Sciatic nerve (tissue), 2 donors: ENCODE data around the gene PFDN6. TPM values are rescaled to one million over a fixed set of nuclear protein-coding genes. Genes with fewer than 3 reads are reported as not detected.
"Not testable (repeated sequence)": the region's sequence is repeated elsewhere in the genome, so short reads cannot be mapped to it uniquely, and the experiment has no call there.

Experiments used
- ATAC-seq: fragments of 200-7000 bp; cut with Tn5 transposase; one replicate; pipeline ENCODE4 v1.9.1; 2020; ENCODE audit warnings: mild to moderate bottlenecking, moderate library complexity
- DNase-seq: peaks from one replicate; pipeline ENCODE4 v3.0.0-alpha.2; 2020; ENCODE audit warnings: low spot score
- intact Hi-C: fragments of 100-400 bp; cut with DNase I; formaldehyde crosslinking; loops from one replicate; pipeline ENCODE4 v1.14.2; 2022
- total RNA-seq: library from RNA; stranded (reverse); fragmentation: NEBNext Ultra II Directional; extraction: Animal tissue kit (Norgen Biotek cat#: 25700); gene quantifications from one replicate; pipeline ENCODE4 v1.2.1, GENCODE V29; 2021
- donor health status: DM: no; HTN: no; CAD: no.
- donor health status: DM: no; HTN: no; CAD: no.

Gene PFDN6
- 27.1 TPM for total RNA-seq

DNA sequence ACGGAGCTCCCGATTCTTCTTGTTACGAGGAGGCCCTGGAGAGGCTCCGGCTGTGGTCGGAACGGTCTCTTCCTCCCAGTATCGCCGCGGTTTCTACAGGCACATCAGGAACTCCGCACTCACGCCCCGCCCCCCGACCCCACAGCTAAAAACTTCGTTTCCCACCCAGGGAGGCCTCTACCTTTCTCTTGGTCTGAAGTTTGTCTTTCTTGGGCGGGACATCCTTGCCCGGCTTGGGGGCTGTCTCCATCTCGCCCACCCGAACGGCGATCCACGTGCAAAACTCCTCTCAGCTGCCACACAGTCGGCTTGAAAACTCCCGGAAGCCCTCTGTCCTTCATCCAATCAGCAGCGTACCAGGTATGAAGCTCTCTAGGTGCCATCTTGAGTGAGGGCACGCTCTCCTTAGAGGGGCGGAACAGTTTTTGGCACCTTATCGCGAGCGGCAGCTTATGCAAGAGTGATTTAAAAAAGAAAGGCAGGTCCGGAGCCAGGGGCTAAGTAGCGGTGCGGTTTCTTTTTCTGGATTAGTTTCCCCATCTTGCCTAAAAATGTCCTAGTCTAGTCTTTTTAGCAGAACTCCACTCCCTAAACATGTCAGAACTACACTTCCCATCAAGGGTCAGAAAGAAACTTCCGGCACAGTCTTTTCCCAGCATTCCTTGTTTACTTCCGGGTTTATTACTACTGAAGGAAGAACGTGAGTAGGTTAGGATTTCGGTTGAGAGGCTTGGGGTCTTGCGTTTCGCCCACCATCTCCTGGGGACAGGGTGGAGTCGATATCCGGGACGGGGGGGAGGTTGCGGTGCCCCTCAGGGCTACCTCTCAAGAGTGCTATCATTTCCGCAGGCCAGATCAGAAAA is at the start of gene PFDN6, which contains the start of gene WDR46:
Gene PFDN6 (plus strand): TSS at position 681 of the 863 bp plus-strand sequence. CDS start 256 bp downstream, outside the sequence.
Gene WDR46 (minus strand): TSS at position 319 of the 863 bp plus-strand sequence. CDS start 69 bp downstream, at position 250.
- intact Hi-C loops, result no loop called here
- DNase-seq (peak; percentile 88), ATAC-seq (peak; percentile 97)

- no peak for DNase-seq
- ATAC-seq, result no peak
- intact Hi-C loops, result loop anchor here (10.0 kb wide), 1 partner anchor 227 kb away; no protein-coding TSS in a partner anchor
These were observed 47.4 kb upstream of the PFDN6 start for GRCh38 chr6:33241968-33242367.

DNA sequence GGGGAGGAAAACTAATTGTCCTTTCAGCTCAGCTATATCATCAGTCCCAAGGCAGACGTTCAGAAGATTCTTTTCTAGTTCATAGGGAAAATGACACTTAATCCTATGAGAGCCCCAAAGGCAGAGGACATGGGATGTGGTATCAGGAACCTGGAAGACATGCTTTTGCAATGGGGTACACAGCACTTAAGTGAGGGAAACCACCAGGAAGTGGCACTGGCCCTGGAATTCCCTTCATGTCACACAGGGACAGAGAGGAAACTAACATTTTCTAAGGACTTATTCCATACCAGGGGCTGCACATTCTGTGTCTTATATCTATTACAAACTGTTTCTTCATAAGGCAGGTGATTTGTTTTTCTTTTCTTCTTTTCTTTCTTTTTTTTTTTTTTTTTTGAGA is 45.9 kb upstream of the PFDN6 start:
- ATAC-seq (no peak), DNase-seq (no peak)
- intact Hi-C loops, result loop anchor here (10.0 kb wide), 1 partner anchor 229 kb away; no protein-coding TSS in a partner anchor

DNA sequence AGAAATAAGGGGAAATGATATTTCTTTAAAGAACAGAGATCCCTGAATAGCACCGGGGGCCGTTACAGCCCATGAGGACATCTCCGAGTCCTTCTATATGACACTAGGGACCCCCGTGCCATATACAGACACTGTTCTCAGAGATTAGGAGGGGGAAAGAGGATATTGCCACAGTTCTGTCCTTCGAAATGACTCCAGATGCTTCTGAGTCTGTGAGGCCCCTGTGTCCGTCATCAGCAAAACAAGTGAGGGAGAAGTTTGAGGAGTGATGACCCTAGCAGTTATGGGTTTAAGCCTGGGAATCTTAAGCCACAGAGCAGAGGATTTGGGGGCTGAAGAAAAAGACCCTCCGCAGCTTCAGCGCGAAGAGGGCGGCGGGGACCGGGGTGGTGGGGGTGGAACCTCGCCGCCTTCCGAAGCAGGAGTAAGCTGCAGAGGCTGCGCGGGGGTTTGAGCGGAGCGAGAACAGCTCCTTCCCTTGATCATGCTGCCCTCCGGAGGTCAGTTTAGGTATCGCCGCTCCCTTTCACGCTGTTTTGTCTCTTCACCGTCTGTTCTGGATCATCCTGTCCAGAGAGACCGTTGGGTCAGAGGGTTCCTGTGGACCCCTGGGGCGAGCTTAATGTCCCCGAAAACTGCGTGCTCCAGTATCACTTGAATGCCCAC is 41.3 kb upstream of the PFDN6 start:
- intact Hi-C loops, result loop anchor here (5.0 to 10.0 kb wide), 2 partner anchors 126 to 233 kb away; no protein-coding TSS in a partner anchor
- ATAC-seq (peak; percentile 83), DNase-seq (peak; percentile 96)

DNA sequence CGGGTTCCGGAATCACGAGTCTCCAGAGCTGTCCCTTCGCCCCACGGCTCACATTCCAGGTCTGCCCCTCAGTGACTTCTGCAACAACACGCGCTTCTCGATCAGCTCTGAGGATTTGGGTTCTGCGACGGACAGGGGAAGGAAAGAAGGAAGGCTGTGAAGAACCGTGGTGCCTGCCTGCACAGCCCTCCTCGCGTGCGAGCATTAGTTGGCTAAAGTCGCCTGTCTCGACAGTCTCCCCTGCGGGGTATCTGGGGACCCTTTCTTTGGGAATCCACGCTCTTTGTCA is 40.8 kb upstream of the PFDN6 start:
- DNase-seq (no peak), ATAC-seq (peak; percentile 25)
- intact Hi-C loops, result loop anchor here (5.0 to 10.0 kb wide), 2 partner anchors 126 to 234 kb away; no protein-coding TSS in a partner anchor

DNA sequence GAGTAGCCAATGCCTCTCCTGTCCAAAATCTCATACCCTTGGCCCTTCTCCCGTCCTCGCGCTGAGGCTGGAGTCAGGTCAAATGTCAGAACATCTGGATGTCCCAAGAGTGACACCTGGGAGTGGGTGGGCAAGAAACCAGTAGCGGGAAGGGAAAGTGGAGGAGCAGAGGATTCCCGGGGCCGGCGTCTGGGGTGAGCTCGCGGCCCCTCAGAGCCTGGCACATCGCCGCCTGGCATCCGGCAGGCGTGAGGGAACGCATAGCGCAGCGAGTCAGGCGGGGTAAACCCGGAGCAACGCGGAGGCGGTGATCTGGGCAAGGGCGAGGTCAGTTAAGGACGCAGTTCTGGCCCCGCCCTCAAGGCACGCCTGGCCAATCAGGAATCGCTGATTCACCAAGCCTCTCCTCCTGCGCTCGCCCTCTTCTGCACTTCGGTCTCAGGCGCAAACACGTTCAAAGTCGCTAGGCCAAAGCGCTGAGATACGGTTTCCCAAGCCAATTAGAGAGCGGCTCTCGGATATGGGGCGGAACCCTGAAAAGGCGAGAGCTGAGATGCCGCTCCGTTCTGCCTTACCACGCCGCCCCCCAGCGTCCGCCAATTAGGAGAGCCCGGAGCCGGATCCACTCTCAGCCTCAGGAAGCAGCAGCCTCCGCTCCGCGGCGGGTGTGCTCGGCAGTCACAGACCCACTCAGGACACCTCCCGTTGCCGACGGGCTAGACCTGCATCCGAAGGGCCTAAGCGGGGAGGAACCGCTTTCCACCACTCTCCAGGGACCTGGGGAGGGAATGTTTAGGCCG is 40.3 kb upstream of the PFDN6 start:
- ATAC-seq (peak; percentile 97), DNase-seq (peak; percentile 97)
- intact Hi-C loops, result loop anchor here (5.0 to 10.0 kb wide), 2 partner anchors 127 to 234 kb away; no protein-coding TSS in a partner anchor

- ATAC-seq, result no peak
These were observed 39.4 kb upstream of the PFDN6 start for GRCh38 chr6:33249732-33250630.

DNA sequence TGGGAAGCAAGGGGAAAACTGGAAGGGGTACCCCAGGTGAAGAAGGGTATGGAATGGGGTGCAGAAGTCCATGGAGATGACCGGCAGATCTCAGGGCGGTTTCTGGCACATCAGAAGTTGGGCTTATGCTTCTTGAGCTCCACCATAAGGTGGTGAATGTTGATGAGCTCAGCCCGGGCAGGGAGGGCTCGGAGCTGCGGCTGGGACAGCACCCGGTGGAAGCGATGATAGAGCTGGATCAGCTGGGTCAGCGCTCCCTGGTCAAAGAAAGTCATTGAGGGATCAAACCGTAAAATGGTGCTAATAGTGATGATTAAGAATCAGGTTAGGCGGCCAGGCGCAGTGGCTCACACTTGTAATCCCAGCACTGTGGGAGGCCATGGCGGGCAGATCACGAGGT is 38.7 kb upstream of the PFDN6 start:
- intact Hi-C loops, result no loop called here
- ATAC-seq (no peak), DNase-seq (no peak)

More at GRCh38 chr6:33249732-33250630, 39.4 kb upstream of the PFDN6 start:
- intact Hi-C loops, result loop anchor here (5.0 to 10.0 kb wide), 2 partner anchors 128 to 235 kb away; no protein-coding TSS in a partner anchor
- no peak for DNase-seq

DNA sequence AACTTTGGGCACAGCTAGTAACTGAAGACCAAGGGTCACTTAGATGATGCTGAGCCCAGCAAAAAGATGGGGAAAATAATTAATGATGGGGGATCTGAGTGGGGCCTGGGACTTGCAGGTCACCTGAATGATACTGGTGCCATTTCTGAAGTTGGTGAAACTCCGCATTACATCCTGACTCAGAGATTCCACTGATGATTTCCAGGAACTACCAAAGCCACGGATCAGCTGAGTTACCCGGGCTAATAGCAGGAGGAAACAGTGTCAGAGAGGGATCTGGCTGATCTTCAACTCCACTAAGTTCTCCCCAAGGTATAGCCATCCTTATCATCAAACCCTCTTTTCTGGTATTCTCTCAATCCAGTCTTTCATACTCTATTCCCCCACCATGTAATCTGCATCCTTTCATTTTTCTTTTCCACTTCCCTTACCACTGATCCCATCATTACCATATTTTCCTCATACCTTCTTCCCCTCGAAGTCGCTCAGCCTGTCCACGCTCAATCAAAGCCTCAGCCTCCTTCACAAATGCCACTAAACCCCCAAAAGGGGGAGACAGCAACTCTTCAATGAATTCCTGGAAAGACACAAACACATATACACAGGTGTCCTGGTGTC is 37.9 kb upstream of the PFDN6 start:
- DNase-seq (no peak), ATAC-seq (no peak)
- intact Hi-C loops, result no loop called here

- DNase-seq (no peak), ATAC-seq (no peak)
- intact Hi-C loops, result no loop called here
These were observed 36.6 kb upstream of the PFDN6 start for GRCh38 chr6:33252759-33253158.

DNA sequence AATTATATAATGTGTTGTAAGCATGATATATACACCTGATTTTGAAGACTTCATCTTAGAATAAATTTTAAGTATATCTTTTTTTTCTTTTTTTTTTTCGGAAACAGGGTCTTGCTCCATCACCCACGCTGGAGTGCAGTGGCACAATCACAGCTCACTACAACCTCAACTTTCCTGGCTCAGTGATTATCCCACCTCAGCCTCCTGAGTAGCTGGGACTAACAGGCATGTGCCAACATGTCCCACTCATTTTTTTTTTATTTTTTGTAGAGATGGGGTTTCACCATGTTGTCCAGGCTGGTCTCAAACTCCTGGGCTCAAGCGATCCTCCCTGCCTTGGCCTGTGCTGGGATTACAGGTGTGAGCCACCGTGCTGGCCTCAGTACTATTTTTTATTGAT is 34.8 kb upstream of the PFDN6 start:
- no peak for ATAC-seq
- intact Hi-C loops, result no loop called here
- DNase-seq, result no peak

GRCh38 chr6:33259032-33259431 is 30.4 kb upstream of the PFDN6 start:
- no peak for ATAC-seq
- intact Hi-C loops, result no loop called here
- no peak for DNase-seq

GRCh38 chr6:33262490-33262889 is 26.9 kb upstream of the PFDN6 start:
- DNase-seq, intact Hi-C loops, ATAC-seq: not testable (repeated sequence)

GRCh38 chr6:33264015-33264414 is 25.4 kb upstream of the PFDN6 start:
- ATAC-seq, result no peak

DNA sequence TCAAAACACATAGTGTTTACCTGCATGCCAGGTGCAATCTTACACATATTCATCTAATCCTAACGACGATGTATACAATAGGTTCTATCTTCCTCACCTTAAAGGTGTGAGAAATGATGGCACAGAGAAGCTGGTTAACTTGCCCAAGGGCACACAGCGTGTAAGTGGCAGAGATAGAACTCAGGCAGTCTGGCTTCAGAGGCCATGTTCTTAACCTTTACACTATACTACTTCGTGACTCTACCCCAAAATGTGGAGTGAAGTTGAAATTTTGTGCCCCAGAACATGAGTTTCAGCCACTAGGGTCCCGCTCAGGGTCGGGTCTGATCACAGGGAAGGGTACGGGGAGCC is 18.3 kb upstream of the PFDN6 start:
- intact Hi-C loops, result no loop called here
- ATAC-seq, result peak; percentile 12
- no peak for DNase-seq

More at GRCh38 chr6:33264015-33264414, 25.4 kb upstream of the PFDN6 start:
- no peak for DNase-seq
- intact Hi-C loops, result no loop called here

- intact Hi-C loops, result no loop called here
- DNase-seq (peak; percentile 94), ATAC-seq (peak; percentile 99)
These were observed 17.7 kb upstream of the PFDN6 start, which contains the start of the genes RPS18 and VPS52 for GRCh38 chr6:33271468-33272274. TSS of gene RPS18 (plus strand) at chr6:33272075. CDS start at chr6:33272120, 45 bp downstream. TSS of gene VPS52 (minus strand) at chr6:33271876. CDS start at chr6:33271675, 201 bp downstream.
